Measurements from ENCODE around the gene TRIM50.
"Not testable (repeated sequence)": the region's sequence is repeated elsewhere in the genome, so short reads cannot be mapped to it uniquely, and the experiment has no call there.

DNA sequence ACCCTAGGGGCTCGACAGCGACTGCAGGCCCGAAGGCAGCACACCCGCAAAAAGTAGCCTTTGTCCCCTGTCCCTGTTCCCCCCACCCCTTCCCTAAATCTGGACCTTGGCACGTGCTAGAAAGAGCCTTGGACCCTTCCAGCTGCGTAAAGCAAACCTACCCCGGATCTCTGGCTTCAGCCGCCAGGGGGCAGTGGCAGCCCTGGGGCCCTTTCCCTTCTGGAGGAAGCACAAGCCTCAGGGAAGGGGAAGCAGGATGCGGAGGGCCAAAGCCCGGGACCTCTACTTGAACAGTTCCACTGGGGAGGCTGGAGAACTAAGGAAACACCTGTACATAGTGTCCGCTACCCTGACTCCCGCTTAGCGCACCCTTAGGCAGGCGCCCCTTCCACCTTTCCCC is 26.8 kb downstream of the TRIM50 start:
- TF ChIP-seq, protein P1, sequence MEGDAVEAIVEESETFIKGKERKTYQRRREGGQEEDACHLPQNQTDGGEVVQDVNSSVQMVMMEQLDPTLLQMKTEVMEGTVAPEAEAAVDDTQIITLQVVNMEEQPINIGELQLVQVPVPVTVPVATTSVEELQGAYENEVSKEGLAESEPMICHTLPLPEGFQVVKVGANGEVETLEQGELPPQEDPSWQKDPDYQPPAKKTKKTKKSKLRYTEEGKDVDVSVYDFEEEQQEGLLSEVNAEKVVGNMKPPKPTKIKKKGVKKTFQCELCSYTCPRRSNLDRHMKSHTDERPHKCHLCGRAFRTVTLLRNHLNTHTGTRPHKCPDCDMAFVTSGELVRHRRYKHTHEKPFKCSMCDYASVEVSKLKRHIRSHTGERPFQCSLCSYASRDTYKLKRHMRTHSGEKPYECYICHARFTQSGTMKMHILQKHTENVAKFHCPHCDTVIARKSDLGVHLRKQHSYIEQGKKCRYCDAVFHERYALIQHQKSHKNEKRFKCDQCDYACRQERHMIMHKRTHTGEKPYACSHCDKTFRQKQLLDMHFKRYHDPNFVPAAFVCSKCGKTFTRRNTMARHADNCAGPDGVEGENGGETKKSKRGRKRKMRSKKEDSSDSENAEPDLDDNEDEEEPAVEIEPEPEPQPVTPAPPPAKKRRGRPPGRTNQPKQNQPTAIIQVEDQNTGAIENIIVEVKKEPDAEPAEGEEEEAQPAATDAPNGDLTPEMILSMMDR (IDR thresholded peaks at IDR 0.05), result not testable (repeated sequence)
- not testable (repeated sequence) for TF ChIP-seq POLR2A (IDR thresholded peaks at IDR 0.05)

All from stomach (tissue), 4 donors.